Measurements from ENCODE around the gene TMEM9. TPM values are rescaled to one million over a fixed set of nuclear protein-coding genes. Genes with fewer than 3 reads are reported as not detected.

Gene TMEM9
- total RNA-seq, result 100 to 1,000 TPM in 3 of 4 donors, 10 to 100 TPM in 1; 73.6 to 163 (median 117) TPM

DNA sequence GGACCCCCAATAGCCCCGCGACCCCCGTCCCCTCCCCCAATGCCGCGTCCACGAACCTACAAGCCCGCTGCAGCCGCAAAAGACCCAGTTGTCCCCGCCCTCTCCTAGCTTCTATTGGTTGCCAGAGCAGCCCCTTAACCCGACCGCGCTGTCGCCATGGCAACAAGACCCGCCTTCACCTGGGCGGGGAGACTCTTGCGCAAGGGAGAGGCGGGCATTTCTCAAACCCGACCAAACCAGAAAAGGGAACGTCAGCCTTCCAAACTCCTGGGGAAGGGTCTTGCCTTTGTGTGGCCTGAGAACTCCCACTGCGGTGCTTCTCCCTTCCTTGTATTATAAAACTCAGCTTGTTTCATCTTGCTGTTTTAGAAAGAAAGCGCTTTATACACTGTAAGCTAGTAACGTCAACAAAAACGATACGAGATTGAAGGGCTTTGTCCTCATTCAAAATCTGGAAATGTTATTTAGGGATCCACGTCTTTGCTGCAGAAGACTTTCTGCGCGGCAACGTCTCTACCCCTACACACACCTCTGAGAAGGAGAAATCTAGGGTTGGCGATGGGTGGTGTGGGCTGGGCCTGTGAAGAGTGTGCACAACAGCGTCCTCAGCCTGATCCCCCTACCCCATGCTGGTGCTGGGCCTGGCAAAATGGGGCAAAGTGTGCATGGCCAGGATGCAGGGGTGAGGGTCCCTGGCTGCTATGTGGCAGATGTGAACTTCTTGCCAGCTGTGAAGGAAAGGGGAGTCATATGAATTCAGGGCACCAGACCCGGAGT, at the start of gene TMEM9:
Gene TMEM9, minus strand, starts transcription at position 86 of the 777 bp plus-strand sequence. CDS start 551 bp downstream, outside the sequence.
- peak within 1 kb of the TSS; percentile 76 to 79 for H3K27ac ChIP-seq
- H3K9me3 ChIP-seq, result no peaks in the 10 kb centered on the region
- peaks cover 0 to 7% of the 10 kb centered on the region in 2 donors for H3K4me1 ChIP-seq
- H3K4me3 ChIP-seq, result peak within 1 kb of the TSS; percentile 63 to 95
- TF ChIP-seq, protein P1, sequence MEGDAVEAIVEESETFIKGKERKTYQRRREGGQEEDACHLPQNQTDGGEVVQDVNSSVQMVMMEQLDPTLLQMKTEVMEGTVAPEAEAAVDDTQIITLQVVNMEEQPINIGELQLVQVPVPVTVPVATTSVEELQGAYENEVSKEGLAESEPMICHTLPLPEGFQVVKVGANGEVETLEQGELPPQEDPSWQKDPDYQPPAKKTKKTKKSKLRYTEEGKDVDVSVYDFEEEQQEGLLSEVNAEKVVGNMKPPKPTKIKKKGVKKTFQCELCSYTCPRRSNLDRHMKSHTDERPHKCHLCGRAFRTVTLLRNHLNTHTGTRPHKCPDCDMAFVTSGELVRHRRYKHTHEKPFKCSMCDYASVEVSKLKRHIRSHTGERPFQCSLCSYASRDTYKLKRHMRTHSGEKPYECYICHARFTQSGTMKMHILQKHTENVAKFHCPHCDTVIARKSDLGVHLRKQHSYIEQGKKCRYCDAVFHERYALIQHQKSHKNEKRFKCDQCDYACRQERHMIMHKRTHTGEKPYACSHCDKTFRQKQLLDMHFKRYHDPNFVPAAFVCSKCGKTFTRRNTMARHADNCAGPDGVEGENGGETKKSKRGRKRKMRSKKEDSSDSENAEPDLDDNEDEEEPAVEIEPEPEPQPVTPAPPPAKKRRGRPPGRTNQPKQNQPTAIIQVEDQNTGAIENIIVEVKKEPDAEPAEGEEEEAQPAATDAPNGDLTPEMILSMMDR (IDR thresholded peaks at IDR 0.05), result no peak
- peak; percentile 35 to 55 for TF ChIP-seq POLR2A (IDR thresholded peaks at IDR 0.05)
- H3K36me3 ChIP-seq, result no peaks in the 10 kb centered on the region
- no peaks in the 10 kb centered on the region for H3K27me3 ChIP-seq
- peak; percentile 97 to 98 for DNase-seq
- intact Hi-C loops (cut with DNase I; ENCODE audit: low total_unique reads), result no loop called here

DNA sequence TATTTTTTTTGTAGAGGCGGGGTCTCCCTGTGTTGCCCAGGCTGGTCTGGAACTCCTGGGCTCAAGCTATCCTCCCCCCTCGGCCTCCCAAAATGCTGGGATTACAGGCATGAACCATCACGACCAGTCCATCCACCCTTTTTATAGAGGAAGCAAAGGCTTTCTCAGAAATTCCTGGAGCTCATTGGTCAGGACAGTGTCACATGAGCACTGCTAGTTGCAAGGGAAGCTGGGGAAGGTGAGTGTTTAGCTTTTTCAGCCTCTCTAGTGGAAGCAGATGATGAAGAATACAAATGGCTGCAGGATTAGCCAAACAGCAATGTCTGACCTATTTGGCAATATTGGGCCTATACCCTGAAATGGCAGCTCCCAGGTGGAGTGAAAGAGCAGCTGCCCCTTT, 44.3 kb upstream of the TMEM9 start:
- Histone ChIP-seq H3K27ac (no peak overlapping the region), H3K4me1 (no peaks in the 10 kb centered on the region), H3K27me3 (no peaks in the 10 kb centered on the region), H3K36me3 (no peaks in the 10 kb centered on the region), H3K4me3 (no peak overlapping the region), H3K9me3 (no peaks in the 10 kb centered on the region)
- TF ChIP-seq, protein P1 (IDR thresholded peaks at IDR 0.05), result no peak
- no peak for TF ChIP-seq POLR2A (IDR thresholded peaks at IDR 0.05)
- no peak for DNase-seq
- intact Hi-C loops (cut with DNase I; ENCODE audit: low total_unique reads), result no loop called here

DNA sequence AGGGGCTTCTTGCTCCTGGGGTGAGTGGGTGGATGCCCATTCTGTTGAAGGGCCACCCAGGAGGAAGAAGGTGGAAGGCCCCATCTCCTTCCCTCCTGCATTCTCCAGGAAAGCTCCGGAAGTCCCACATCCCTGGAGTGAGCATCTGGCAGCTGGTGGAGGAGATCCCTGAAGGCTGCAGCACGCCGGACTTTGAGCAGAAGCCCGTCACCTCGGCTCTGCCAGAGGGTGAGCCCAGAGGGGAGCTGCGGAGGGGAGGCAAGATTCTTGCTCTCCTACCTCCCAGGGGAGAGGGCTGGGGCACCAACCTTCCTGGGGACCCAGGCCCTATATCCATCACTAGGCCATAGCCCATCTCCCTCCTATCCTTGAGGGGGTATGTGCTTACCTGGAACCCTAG, 39.8 kb upstream of the TMEM9 start:
- DNase-seq, result no peak
- no peak for TF ChIP-seq POLR2A (IDR thresholded peaks at IDR 0.05)
- TF ChIP-seq, protein P1 (IDR thresholded peaks at IDR 0.05), result no peak
- intact Hi-C loops (cut with DNase I; ENCODE audit: low total_unique reads), result no loop called here
- H3K9me3 ChIP-seq, result no peaks in the 10 kb centered on the region
- H3K27ac ChIP-seq, result no peak overlapping the region
- H3K27me3 ChIP-seq, result no peaks in the 10 kb centered on the region
- no peak overlapping the region for H3K4me3 ChIP-seq
- H3K4me1 ChIP-seq, result peaks cover 0 to 5% of the 10 kb centered on the region in 2 donors
- no peaks in the 10 kb centered on the region for H3K36me3 ChIP-seq

DNA sequence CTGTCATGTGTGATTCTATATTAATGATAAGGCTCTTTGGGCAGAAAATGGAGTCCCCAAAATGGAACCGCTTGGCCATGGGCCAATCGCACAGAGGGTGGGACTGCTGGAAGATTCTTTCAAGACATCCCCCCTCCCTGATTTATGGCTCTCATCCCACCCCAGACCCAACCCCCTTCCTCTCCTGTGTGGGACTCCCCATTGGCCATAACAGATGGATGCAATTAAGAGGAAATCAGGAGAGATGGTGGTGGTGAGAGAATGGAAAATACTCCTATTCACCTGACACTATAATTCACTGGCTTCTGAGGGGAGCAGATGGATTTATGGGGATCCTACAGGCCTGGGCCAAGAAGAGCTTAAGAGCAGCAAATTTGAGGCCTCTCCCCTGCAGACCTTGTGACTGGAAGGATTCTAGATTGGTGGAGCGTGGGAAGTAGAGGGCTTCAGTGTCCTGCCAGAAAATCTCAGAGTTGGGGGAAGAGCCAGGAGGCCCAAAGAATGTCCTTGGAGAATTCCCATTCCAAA, 38.1 kb upstream of the TMEM9 start:
- H3K4me3 ChIP-seq, result no peak overlapping the region
- DNase-seq, result peak; percentile 66 to 74
- TF ChIP-seq, protein P1 (IDR thresholded peaks at IDR 0.05), result no peak
- TF ChIP-seq POLR2A (IDR thresholded peaks at IDR 0.05), result no peak
- no peaks in the 10 kb centered on the region for H3K9me3 ChIP-seq
- H3K36me3 ChIP-seq, result no peaks in the 10 kb centered on the region
- peak overlapping the region; percentile 61 to 73 for H3K27ac ChIP-seq
- H3K27me3 ChIP-seq, result no peaks in the 10 kb centered on the region
- peaks cover 0 to 5% of the 10 kb centered on the region in 2 donors for H3K4me1 ChIP-seq
- intact Hi-C loops (cut with DNase I; ENCODE audit: low total_unique reads), result no loop called here

DNA sequence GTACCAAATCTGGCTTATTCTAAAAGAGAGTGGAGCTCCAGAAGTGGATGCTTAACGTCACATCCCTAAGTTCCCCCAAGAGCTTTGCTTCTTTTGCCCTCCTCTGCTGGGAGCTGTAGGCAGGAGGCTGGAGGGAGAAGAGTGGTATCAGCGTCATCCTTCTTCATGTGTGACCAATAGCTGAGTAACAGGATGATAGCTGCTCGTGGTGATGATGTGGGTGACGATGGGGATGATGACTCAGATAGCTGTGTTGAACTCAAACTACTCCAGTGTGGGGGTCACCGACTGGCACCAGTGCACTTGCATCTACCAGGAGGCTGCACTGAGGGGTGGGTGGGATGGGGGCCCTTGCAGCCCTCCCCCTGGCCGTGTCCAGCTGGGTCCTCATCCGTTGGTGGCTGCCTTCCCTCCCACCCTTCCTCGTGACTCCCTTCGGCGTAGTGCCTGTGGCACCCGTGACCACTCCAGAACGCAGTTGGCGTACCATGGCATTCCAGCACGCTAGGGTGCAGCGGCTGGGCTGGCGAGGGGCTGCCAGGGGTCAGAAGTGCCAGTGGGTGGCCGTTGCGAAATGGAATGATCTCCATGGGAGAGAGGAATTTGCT, 37.5 kb upstream of the TMEM9 start:
- Histone ChIP-seq H3K36me3 (no peaks in the 10 kb centered on the region), H3K4me3 (no peak overlapping the region), H3K4me1 (peaks cover 0 to 5% of the 10 kb centered on the region in 2 donors), H3K27ac (peak overlapping the region; percentile 61 to 73), H3K9me3 (no peaks in the 10 kb centered on the region), H3K27me3 (no peaks in the 10 kb centered on the region)
- no peak for TF ChIP-seq POLR2A (IDR thresholded peaks at IDR 0.05)
- TF ChIP-seq, protein P1 (IDR thresholded peaks at IDR 0.05), result no peak
- intact Hi-C loops (cut with DNase I; ENCODE audit: low total_unique reads), result no loop called here
- DNase-seq, result peak in 1 of 2 donors; percentile 47
